Nephron (organoid): ENCODE data around the gene FCHSD2.

Experiments used
- H3K27ac Mint-ChIP-seq, 3 experiments: 2 replicates each; pipeline ENCODE4 v1.8.0; 2020; ENCODE audit warnings: mixed read lengths in 3 of 3, mild to moderate bottlenecking in 2 of 3, moderate library complexity in 1 of 3
- H3K27me3 Mint-ChIP-seq: 2 replicates; pipeline ENCODE4 v1.8.0; 2021; ENCODE audit warnings: low read depth, mild to moderate bottlenecking, moderate library complexity, mixed read lengths
- H3K36me3 Mint-ChIP-seq: 2 replicates; pipeline ENCODE4 v1.8.0; 2020; ENCODE audit warnings: low read depth, mixed read lengths
- H3K4me1 Mint-ChIP-seq: 2 replicates; pipeline ENCODE4 v1.8.0; 2020; ENCODE audit warnings: mixed read lengths
- H3K4me3 Mint-ChIP-seq, 3 experiments: 2 replicates each; pipeline ENCODE4 v1.8.0; 2020; ENCODE audit warnings: mild to moderate bottlenecking in 3 of 3, mixed read lengths in 3 of 3, moderate library complexity in 2 of 3
- H3K9me3 Mint-ChIP-seq: 2 replicates; pipeline ENCODE4 v1.8.0; 2020; ENCODE audit warnings: mixed read lengths
- CTCF ChIP-seq, 3 experiments: fragments of 200-600 bp; sonication (generic); IDR thresholded peaks; one replicate each; pipeline ENCODE4 v1.5.0; 2021; ENCODE audit warnings: antibody characterized with exemption in 3 of 3; ENCODE audit not compliant: unreplicated experiment in 3 of 3

FCHSD2 gene

DNA sequence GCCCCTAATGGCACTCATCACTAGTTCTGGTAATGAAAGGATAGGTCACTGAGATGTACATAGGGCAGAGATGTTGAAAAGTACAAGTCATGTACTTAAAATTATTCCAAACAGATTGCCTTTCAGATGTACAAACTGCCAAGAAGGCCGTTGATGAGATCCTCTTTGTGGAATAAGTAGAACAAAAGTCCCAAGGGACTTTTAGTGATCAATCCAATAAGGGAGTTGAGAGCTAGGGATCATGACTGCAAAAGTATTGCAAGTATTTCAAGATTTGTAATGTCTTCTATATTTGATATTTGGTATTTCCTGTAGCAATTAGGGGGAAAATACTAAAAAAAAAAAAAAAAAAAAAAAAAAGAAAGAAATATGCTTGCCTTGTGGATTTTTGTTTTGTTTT, 245.7 kb downstream of the FCHSD2 start:
- peaks cover 17% of the 10 kb centered on the region for H3K36me3 Mint-ChIP-seq
- H3K27ac Mint-ChIP-seq: no peak overlapping the region
- H3K4me1 Mint-ChIP-seq: no peaks in the 10 kb centered on the region
- H3K9me3 Mint-ChIP-seq: no peaks in the 10 kb centered on the region
- no peaks in the 10 kb centered on the region for H3K27me3 Mint-ChIP-seq
- TF ChIP-seq CTCF (IDR thresholded peaks at IDR 0.05; ENCODE audit: unreplicated experiment in 3 of 3): no peak
- no peak overlapping the region for H3K4me3 Mint-ChIP-seq

- TF ChIP-seq CTCF (IDR thresholded peaks at IDR 0.05; ENCODE audit: unreplicated experiment in 3 of 3): no peak
- H3K27ac Mint-ChIP-seq: no peak overlapping the region
- H3K4me3 Mint-ChIP-seq: no peak overlapping the region
- H3K4me1 Mint-ChIP-seq: no peaks in the 10 kb centered on the region
- H3K9me3 Mint-ChIP-seq: no peaks in the 10 kb centered on the region
- H3K36me3 Mint-ChIP-seq: peaks cover 29% of the 10 kb centered on the region
- no peaks in the 10 kb centered on the region for H3K27me3 Mint-ChIP-seq
Measured at GRCh38 chr11:72890881-72891280, 251.2 kb downstream of the FCHSD2 start.

DNA sequence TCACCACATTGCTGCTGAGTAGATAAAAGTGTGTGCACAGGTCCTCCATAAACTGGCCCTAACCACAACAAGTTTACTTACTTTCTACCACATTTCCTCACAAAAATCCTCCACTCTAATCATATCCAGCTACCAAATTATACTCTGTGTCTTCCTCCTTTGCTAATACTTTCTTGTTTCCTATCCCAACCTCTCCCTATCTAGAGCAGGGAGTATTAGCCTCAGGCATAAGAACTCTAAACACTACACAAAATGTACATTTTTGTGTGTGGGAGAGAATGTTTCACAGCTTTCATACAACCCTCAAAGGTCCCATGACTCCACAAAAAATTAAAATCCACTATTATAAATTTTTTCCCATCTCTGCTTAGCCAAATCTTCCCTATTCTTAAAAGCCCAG, 255.5 kb downstream of the FCHSD2 start:
- Mint-ChIP-seq H3K27ac (no peak overlapping the region), H3K4me3 (no peak overlapping the region), H3K9me3 (peaks cover under 1% of the 10 kb centered on the region), H3K4me1 (no peaks in the 10 kb centered on the region), H3K36me3 (peaks cover 44% of the 10 kb centered on the region), H3K27me3 (no peaks in the 10 kb centered on the region)
- TF ChIP-seq CTCF (IDR thresholded peaks at IDR 0.05; ENCODE audit: unreplicated experiment in 3 of 3): no peak

GRCh38 chr11:72885749-72886609, 256.1 kb downstream of the FCHSD2 start:
- no peak overlapping the region for H3K27ac Mint-ChIP-seq
- no peaks in the 10 kb centered on the region for H3K4me1 Mint-ChIP-seq
- peaks cover 51% of the 10 kb centered on the region for H3K36me3 Mint-ChIP-seq
- no peaks in the 10 kb centered on the region for H3K27me3 Mint-ChIP-seq
- TF ChIP-seq CTCF (IDR thresholded peaks at IDR 0.05; ENCODE audit: unreplicated experiment in 3 of 3): no peak
- H3K4me3 Mint-ChIP-seq: no peak overlapping the region
- H3K9me3 Mint-ChIP-seq: peaks cover 5% of the 10 kb centered on the region

- Mint-ChIP-seq H3K4me3 (no peak overlapping the region), H3K27ac (no peak overlapping the region), H3K27me3 (no peaks in the 10 kb centered on the region), H3K9me3 (peaks cover 6% of the 10 kb centered on the region), H3K4me1 (peaks cover 7% of the 10 kb centered on the region), H3K36me3 (peaks cover 42% of the 10 kb centered on the region)
- TF ChIP-seq CTCF (IDR thresholded peaks at IDR 0.05; ENCODE audit: unreplicated experiment in 3 of 3): no peak
Measured at GRCh38 chr11:72876147-72876546, 266.0 kb downstream of the FCHSD2 start.

GRCh38 chr11:72875736-72876135, 266.4 kb downstream of the FCHSD2 start:
- no peak overlapping the region for H3K4me3 Mint-ChIP-seq
- TF ChIP-seq CTCF (IDR thresholded peaks at IDR 0.05; ENCODE audit: unreplicated experiment in 3 of 3): no peak
- peaks cover 38% of the 10 kb centered on the region for H3K36me3 Mint-ChIP-seq
- H3K27ac Mint-ChIP-seq: no peak overlapping the region
- H3K27me3 Mint-ChIP-seq: no peaks in the 10 kb centered on the region
- H3K4me1 Mint-ChIP-seq: peaks cover 11% of the 10 kb centered on the region
- H3K9me3 Mint-ChIP-seq: peaks cover 5% of the 10 kb centered on the region
